HG02870 (cell line): ENCODE measurements around the gene ARCN1.
"Not testable (repeated sequence)": the region's sequence is repeated elsewhere in the genome, so short reads cannot be mapped to it uniquely, and the experiment has no call there.

Experiments
- ATAC-seq: cut with Tn5 transposase; IDR thresholded peaks from one replicate; pipeline ENCODE4 v1.9.1; 2021; ENCODE audit warnings: mild to moderate bottlenecking, moderate library complexity; ENCODE audit not compliant: unreplicated experiment

Gene ARCN1

DNA sequence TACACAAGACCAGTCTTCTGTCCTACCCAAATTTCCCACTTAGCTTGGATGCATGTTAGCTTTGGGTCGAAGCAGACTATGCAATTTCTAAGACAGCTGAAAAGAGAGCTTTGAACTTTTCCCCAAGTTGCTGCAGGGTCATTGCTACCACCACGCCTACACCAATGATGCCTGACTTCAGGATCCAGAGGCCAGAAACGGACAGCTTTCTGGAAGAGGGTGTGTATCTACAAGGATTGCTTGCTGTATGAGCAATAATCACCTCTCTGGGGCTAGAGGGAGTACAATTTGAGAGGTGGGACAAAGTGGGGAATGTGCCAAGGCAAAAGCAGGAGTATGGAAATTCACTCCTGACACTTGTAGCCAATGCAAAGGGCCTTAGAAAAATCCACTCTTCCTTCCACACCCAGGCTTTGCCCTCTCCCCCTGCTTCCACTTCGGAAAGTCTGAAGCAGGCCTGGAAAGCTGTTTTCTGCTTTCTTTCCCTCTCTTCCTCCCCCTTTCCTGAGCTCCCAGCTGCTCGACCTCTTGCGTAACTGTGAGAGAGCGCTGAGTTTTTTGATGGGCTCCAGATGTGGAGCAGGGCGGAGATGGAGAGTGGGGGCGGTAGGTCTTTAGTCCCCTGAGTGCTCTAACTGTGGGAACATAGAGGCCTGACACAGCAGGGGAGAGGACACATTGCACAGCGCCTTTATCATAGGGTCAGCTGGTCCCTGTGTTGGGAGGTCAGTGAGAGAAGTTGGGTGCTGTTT lies 33.1 kb downstream of the ARCN1 start:
- no peak for ATAC-seq

- ATAC-seq: no peak
Measured at GRCh38 chr11:118606157-118606843, 34.1 kb downstream of the ARCN1 start.

DNA sequence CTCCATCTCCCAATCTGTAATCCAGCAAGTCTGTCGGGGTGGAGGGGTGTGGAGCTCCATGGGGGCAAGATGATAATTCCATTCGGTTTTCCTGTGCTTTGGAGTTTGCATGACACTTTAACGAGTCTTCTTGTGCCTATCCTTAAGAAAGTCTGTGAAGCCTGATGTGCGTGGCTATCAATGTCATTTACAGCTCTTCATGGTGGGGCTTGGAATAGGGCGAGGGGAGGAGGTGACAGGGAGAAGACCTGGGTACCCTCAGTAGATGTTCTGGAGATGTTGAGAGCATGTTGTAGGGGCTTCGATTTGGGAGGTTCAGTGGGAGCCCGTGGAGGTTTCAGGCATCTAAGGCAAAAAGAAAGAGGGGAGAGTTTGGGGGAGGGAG lies 34.6 kb downstream of the ARCN1 start:
- no peak for ATAC-seq

DNA sequence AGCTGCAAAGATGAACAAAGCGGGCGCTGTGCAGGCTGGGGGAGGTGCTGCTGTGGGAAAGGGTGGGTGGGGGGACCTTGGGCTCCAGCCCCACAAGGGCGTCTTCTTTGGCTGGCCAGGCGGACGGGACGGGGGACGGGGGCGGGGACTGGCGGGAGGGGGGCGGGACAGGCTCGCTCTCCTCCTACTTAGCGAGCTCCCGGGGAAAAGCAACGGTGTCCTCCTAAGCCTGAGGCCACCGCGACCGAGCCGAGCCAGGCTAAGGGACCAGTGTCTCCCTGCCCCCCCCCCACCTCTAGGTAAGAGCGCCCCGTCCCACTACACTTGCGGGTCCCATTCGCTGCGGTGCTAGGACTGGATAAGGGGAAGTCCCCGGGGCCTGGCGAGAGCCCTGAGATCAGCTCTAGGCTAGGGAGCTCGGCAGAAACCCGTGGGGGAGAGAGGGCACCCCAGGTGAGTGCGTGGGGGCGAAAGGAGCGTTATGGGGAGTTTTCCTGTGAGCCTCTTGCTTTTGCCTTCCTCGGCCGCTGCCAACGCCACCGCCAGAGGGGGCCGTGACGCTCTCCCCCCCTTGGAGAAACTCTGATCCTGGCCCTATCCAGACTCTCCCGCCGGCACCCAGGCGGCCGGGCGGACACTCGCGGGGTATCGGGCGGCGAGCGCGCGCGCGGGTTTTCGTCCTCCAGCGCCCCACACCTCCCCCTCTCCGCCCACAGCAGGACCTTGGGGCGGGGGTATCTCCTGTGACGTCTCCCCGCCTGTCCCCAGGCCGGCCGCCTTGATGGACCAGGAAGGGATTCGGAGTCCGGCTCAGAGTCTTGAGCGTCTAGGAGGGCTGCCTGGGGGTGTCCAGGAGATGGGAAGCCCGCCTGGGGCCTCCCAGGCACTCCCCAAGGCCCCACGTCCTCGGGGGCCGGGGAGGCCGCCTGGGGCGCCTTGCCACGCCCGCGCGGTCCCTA lies 35.5 kb downstream of the ARCN1 start, which contains the start of gene PHLDB1:
PHLDB1 (plus strand) TSS at position 215 of the 959 bp plus-strand sequence. CDS start 6,222 bp downstream, outside the sequence.
- no peak for ATAC-seq

DNA sequence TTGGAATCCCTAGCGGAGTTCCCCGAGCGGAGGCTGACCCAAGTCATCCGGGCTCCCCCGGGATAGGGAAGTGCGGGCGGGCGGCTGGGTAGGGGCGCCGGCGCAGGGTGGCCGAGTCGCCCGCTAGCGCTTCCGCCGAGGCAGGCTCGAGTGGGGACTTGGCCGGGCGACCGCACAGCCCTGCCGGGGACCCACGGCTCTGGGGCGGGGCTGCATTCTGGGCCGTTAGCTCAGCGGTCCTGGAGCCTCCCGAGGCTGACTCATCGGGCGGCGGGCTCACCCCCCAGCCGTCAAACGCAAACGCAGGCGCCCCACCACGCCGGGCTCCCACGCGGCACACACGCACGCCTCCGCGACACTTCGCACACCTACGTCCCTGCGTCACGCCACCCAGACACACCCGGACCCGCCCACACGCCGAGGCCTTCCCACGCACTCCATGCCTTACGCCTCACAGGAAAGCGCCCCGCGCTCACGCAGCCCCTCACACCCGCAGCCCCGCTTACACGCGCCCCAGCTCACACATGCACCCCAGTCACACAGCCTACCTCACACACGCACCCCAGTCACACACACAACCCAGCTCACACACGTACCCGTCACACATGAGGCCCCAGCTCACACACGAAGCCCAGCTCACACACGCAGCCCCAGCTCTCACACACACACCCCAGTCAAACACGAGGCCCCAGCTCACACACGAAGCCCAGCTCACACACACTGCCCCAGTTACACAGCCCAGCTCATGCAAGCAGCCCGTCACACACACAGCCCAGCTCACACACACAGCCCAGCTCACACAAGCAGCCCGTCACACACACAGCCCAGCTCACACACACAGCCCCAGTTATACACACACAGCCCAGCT lies 36.4 kb downstream of the ARCN1 start:
- no peak for ATAC-seq

GRCh38 chr11:118609380-118610224 lies 37.4 kb downstream of the ARCN1 start:
- no peak for ATAC-seq

GRCh38 chr11:118610225-118610772 lies 38.1 kb downstream of the ARCN1 start:
- no peak for ATAC-seq

DNA sequence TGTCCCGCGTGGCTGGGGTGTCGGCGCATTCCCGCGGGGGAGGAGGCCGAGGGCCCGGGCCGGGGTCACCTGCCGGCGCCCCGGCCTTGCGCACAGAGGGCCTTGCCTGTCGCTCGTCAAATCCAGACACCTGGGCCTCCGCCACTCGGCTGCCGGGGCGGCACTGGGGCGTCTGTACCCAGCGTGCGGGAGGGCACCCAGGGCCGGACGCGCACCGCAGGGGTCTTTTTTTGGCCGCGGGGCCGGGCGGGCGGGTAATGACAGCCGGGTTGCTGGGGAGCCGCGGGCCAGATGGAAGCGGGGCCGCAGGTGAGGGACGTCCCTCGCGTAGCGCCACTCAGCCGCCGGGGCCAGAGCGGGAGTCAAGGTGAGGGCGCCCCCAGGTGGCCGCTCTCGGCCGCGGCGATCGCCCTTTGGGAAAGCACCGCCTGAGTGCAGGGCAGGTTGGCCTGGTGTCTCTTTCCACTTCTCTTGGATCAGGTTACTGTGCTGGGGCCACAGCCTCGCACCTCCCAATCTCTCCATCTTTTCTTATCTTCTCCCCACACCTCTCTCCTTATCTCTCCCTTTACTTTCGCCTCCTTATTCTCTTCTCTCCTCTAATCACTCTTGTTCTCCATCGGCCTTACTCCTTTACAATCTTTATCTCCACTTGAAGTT lies 38.7 kb downstream of the ARCN1 start:
- no peak for ATAC-seq

- ATAC-seq: not testable (repeated sequence)
Measured at GRCh38 chr11:118611433-118611795, 39.2 kb downstream of the ARCN1 start.

DNA sequence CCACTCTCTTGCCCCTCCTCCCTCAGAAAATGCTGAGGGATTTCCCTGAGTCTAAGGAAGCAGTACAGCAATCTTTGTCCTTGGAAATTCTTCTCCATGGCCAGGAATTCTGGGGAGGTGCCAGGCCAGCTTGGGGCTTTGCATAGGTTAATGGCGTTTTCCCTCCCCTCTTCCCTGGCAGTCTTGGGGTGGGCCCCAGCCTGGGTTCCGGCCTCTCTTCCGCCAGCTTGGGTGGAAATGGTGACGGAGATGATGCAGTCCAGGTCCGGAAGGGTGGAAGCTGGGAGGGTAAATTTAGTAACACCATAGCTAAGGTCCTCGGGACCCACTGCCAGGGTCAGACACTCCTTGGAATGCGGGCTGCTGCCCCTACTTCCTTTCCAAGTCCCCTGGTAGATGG lies 40.2 kb downstream of the ARCN1 start:
- ATAC-seq: no peak

- ATAC-seq: no peak
Measured at GRCh38 chr11:118614511-118614910, 42.3 kb downstream of the ARCN1 start.

- no peak for ATAC-seq
Measured at GRCh38 chr11:118615282-118615975, 43.2 kb downstream of the ARCN1 start.

DNA sequence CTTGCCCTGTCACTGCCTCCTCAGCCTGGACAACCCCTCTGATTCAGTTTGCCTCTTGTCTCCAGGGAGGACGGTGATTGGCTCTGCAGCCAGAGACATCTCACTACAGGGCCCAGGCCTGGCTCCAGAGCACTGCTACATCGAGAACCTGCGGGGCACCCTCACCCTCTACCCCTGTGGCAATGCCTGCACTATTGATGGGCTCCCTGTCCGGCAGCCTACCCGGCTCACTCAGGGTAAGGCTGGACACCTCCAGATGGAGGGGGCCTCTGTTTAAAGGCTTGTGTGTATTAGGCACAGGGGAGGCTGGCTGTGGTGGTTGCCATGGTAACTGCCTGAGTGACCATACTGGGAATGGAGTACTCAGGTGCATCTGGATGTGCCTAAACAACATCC lies 43.8 kb downstream of the ARCN1 start:
- no peak for ATAC-seq

DNA sequence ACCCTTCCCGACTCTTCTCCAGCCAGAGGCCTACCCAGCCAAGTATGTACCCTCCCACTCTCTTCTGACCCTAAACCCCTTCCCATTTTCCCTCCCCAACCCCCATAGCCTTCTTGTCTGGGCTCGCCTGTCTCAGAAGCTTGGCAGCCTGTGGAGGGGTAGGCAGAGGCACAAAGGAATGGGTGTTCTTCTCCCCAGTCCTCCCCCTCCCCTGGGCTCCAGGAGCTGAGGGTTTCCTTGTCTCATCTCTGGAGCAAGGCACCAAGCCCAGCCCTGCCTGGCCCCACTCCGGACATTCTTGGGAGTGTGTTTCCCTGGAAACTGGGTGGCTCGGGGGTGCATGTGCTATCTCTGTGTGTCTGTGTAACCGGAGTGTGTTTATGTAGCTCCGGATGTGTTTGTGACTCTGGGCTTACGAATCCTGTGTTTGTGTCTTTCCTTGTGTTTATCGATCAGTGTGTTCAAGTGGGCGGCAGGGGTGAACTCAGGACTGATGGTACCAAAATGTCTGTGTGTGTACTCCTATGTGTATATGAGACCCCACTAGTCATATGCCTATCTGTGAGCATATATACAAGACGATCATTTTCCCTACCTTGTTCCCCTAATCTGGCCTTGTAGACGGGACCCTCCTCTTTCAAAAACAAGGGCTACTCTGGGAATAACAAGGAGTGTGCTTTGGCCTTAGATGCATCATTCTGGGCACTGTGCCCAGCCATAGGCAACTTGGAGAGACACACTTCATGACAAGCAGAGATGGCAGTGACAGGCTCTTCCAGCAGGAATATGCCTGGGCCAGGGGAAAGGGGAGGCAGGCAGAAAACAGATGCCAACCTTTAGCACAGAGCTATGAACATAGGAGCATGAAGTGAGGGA lies 46.1 kb downstream of the ARCN1 start:
- ATAC-seq: no peak

DNA sequence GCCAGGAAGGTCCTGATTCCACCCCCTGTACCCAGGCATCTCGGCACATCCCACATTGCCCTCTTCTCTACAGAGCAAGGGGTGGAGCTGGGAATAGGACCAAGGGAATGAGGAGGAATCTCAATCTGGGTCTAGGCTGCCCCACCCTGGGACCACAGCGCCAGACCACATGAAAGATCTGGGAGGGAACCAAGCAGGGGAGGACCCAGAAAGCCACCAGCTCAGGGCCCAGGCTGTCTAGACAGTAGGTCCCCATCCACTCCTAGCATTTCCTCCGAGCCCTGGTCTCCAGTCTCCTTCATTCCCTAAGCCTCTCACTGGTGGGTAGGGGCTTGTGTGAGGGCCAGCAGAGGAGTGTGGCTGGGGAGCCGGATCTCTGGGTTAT lies 46.8 kb downstream of the ARCN1 start:
- ATAC-seq: no peak

DNA sequence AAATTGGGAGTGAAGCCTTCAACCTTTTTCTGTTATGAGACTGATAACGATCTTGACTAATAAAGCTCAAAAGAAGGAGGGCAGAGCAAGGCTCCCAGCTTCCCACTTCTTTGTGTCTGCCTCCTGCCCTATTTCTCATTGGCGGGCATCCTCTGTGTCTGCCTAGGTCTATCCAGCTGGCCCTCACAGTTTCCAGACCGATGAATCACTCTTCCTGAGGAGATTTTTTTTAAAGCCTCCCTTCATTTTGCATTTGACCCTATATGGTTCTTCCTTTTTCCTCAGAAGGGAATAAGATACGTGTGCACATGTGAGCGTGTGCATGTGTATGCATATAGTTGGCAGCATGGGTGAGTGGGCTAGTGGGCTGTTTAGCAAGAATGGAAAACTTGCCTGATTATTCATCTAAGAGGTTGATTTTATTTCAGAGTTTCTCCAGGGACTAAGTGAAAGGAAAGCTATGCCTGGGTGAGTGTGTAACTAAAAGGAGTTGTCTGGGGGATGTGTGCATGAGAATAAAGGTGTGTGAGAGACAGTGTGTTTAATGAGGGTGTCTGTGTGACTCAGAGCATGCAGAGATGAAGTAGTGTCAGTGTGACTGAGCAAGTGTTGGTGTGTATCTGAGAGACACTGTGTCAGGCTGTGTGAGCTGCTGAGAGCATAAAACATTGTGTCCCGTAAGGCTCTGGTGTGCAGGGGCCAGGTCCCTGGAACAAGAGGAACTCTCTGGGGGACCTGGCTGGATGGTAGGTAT lies 47.4 kb downstream of the ARCN1 start:
- no peak for ATAC-seq
